IPS DF 6.9 (cell line): ENCODE measurements around the gene KRT6B.

Experiments
- DNase-seq: peaks from one replicate; pipeline ENCODE4 v3.0.0-alpha.2; 2013; ENCODE audit warnings: low read depth, low spot score
- H3K27ac ChIP-seq: one replicate; pipeline ENCODE4 v1.5.1; 2013; ENCODE audit warnings: low read length, control low read depth
- H3K27me3 ChIP-seq: 2 replicates; pipeline ENCODE4 v1.6.1; 2013; ENCODE audit warnings: mild to moderate bottlenecking, low read length; ENCODE audit not compliant: control insufficient read depth, insufficient read depth
- H3K36me3 ChIP-seq: 2 replicates; pipeline ENCODE4 v1.6.1; 2013; ENCODE audit warnings: low read length; ENCODE audit not compliant: control insufficient read depth, insufficient read depth
- H3K4me1 ChIP-seq: 2 replicates; pipeline ENCODE4 v1.6.1; 2013; ENCODE audit warnings: low read length; ENCODE audit not compliant: control insufficient read depth, insufficient read depth
- H3K4me3 ChIP-seq: 2 replicates; pipeline ENCODE4 v1.5.1; 2013; ENCODE audit warnings: mild to moderate bottlenecking, low read length
- H3K9me3 ChIP-seq: 2 replicates; pipeline ENCODE4 v1.6.1; 2013; ENCODE audit warnings: low read length, inconsistent platforms; ENCODE audit not compliant: control insufficient read depth, insufficient read depth
- WGBS: extraction: QIAGEN DNeasy Blood & Tissue Kit; methylation state at CpG from one replicate; pipeline ENCODE4 v1.1.7; 2013; ENCODE audit warnings: mixed read lengths, missing lambda C conversion rate; ENCODE audit not compliant: insufficient read length, insufficient coverage; 5-methylcytosine and 5-hydroxymethylcytosine counted together

The KRT6B gene

GRCh38 chr12:52445876-52446275 is 6.1 kb downstream of the KRT6B start:
- H3K4me1 ChIP-seq: peaks cover 3% of the 10 kb centered on the region
- H3K36me3 ChIP-seq: no peaks in the 10 kb centered on the region
- H3K27me3 ChIP-seq: no peaks in the 10 kb centered on the region
- no CpG with 5 or more reads among the region's 3 CpGs for WGBS
- DNase-seq: no peak
- no peak overlapping the region for H3K27ac ChIP-seq
- no peaks in the 10 kb centered on the region for H3K9me3 ChIP-seq
- no peak overlapping the region for H3K4me3 ChIP-seq

- WGBS: no CpG with 5 or more reads among the region's 10 CpGs
- no peak overlapping the region for H3K27ac ChIP-seq
- no peaks in the 10 kb centered on the region for H3K9me3 ChIP-seq
- no peak overlapping the region for H3K4me3 ChIP-seq
- no peaks in the 10 kb centered on the region for H3K36me3 ChIP-seq
- H3K4me1 ChIP-seq: peaks cover 3% of the 10 kb centered on the region
- no peaks in the 10 kb centered on the region for H3K27me3 ChIP-seq
- DNase-seq: no peak
These were observed 7.0 kb downstream of the KRT6B start for GRCh38 chr12:52444647-52445595.

- no peak overlapping the region for H3K27ac ChIP-seq
- H3K9me3 ChIP-seq: no peaks in the 10 kb centered on the region
- peaks cover 3% of the 10 kb centered on the region for H3K4me1 ChIP-seq
- no peak for DNase-seq
- no CpG with 5 or more reads among the region's 3 CpGs for WGBS
- no peaks in the 10 kb centered on the region for H3K27me3 ChIP-seq
- no peaks in the 10 kb centered on the region for H3K36me3 ChIP-seq
- no peak overlapping the region for H3K4me3 ChIP-seq
These were observed 8.0 kb downstream of the KRT6B start for GRCh38 chr12:52443966-52444365.

GRCh38 chr12:52442600-52443061 is 9.3 kb downstream of the KRT6B start:
- no peaks in the 10 kb centered on the region for H3K36me3 ChIP-seq
- DNase-seq: peak; percentile 11
- no peak overlapping the region for H3K27ac ChIP-seq
- peaks cover 3% of the 10 kb centered on the region for H3K4me1 ChIP-seq
- no peak overlapping the region for H3K4me3 ChIP-seq
- no peaks in the 10 kb centered on the region for H3K9me3 ChIP-seq
- no CpG with 5 or more reads among the region's 6 CpGs for WGBS
- no peaks in the 10 kb centered on the region for H3K27me3 ChIP-seq

- no peaks in the 10 kb centered on the region for H3K27me3 ChIP-seq
- no peak overlapping the region for H3K4me3 ChIP-seq
- DNase-seq: no peak
- H3K36me3 ChIP-seq: no peaks in the 10 kb centered on the region
- H3K9me3 ChIP-seq: no peaks in the 10 kb centered on the region
- H3K4me1 ChIP-seq: peaks cover 3% of the 10 kb centered on the region
- no CpG with 5 or more reads among the region's 9 CpGs for WGBS
- no peak overlapping the region for H3K27ac ChIP-seq
These were observed 10.5 kb downstream of the KRT6B start for GRCh38 chr12:52441320-52441911.

- Histone ChIP-seq H3K9me3 (no peaks in the 10 kb centered on the region), H3K4me3 (no peak overlapping the region), H3K4me1 (peaks cover 3% of the 10 kb centered on the region), H3K36me3 (no peaks in the 10 kb centered on the region), H3K27me3 (no peaks in the 10 kb centered on the region), H3K27ac (no peak overlapping the region)
- no CpG with 5 or more reads among the region's 5 CpGs for WGBS
- no peak for DNase-seq
These were observed 11.1 kb downstream of the KRT6B start for GRCh38 chr12:52440821-52441319.

- Histone ChIP-seq H3K4me3 (no peak overlapping the region), H3K27ac (no peak overlapping the region), H3K4me1 (peaks cover 3% of the 10 kb centered on the region), H3K36me3 (no peaks in the 10 kb centered on the region), H3K27me3 (no peaks in the 10 kb centered on the region), H3K9me3 (no peaks in the 10 kb centered on the region)
- WGBS: no CpG with 5 or more reads among the region's 2 CpGs
- DNase-seq: no peak
These were observed 12.1 kb downstream of the KRT6B start for GRCh38 chr12:52439845-52440244.

- H3K4me3 ChIP-seq: no peak overlapping the region
- WGBS: no CpG with 5 or more reads among the region's 8 CpGs
- H3K4me1 ChIP-seq: peaks cover 3% of the 10 kb centered on the region
- no peaks in the 10 kb centered on the region for H3K9me3 ChIP-seq
- DNase-seq: no peak
- no peak overlapping the region for H3K27ac ChIP-seq
- no peaks in the 10 kb centered on the region for H3K36me3 ChIP-seq
- H3K27me3 ChIP-seq: no peaks in the 10 kb centered on the region
These were observed 12.5 kb downstream of the KRT6B start for GRCh38 chr12:52439420-52439819.

- H3K4me1 ChIP-seq: peaks cover 4% of the 10 kb centered on the region
- no CpG with 5 or more reads among the region's 8 CpGs for WGBS
- no peak overlapping the region for H3K27ac ChIP-seq
These were observed 13.3 kb downstream of the KRT6B start for GRCh38 chr12:52438305-52439301.

GRCh38 chr12:52437508-52437907 is 14.4 kb downstream of the KRT6B start:
- Histone ChIP-seq H3K27me3 (no peaks in the 10 kb centered on the region), H3K36me3 (no peaks in the 10 kb centered on the region), H3K27ac (no peak overlapping the region), H3K4me3 (no peak overlapping the region), H3K4me1 (peaks cover 3% of the 10 kb centered on the region; the same call in 1 of the 2 replicates), H3K9me3 (no peaks in the 10 kb centered on the region)
- no peak for DNase-seq
- WGBS: no CpG with 5 or more reads among the region's 9 CpGs

More at GRCh38 chr12:52438305-52439301, 13.3 kb downstream of the KRT6B start:
- Histone ChIP-seq H3K36me3 (no peaks in the 10 kb centered on the region), H3K4me3 (no peak overlapping the region), H3K9me3 (no peaks in the 10 kb centered on the region), H3K27me3 (no peaks in the 10 kb centered on the region)
- no peak for DNase-seq
